Vagina (tissue), 2 donors: ENCODE measurements around the gene KLF3.

Experiments
- POLR2A ChIP-seq, 2 donors: fragments of 450-650 bp; IDR thresholded peaks; one replicate each; pipeline ENCODE4 v1.6.1; 2017; ENCODE audit warnings: antibody characterized with exemption in 2 of 2, mild to moderate bottlenecking in 2 of 2, moderate library complexity in 2 of 2
- POLR2AphosphoS5 ChIP-seq, 2 donors: sonication (generic); formaldehyde crosslinking; IDR thresholded peaks; one replicate each; pipeline ENCODE4 v1.9.0; 2017; ENCODE audit warnings: antibody characterized with exemption in 2 of 2, mild to moderate bottlenecking in 2 of 2, low read depth in 1 of 2; ENCODE audit not compliant: insufficient read depth in 1 of 2
- TF ChIP-seq, protein P1 (sequence below), 3 experiments: fragments of 450-650 bp in 2 of 3; fragments of 200-600 bp in 1 of 3; sonication (generic) in 1 of 3; IDR thresholded peaks; one replicate each; pipeline ENCODE4 v1.5.1; 2017 to 2019; ENCODE audit warnings: antibody characterized with exemption in 3 of 3, mild to moderate bottlenecking in 2 of 3, moderate library complexity in 2 of 3

DNA sequence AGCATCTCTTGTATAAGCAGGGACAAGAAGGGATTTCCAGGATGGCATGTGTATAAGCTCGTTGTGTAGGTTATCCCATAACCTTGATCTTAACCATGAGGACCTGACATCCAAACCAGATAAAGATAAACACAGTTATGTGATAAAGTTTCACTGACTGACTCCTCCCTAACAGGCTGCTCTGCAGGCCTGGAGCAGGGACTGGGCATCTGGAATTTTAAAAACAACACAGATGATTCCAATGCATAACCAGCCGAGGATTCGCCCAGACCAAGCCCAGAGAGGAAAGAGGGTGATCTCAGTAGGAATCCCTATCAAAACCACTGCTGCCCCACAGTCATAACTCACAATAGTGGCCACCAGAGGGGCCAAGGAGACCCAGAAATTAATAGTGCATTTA lies 22.7 kb downstream of the KLF3 start:
- TF ChIP-seq, protein P1, sequence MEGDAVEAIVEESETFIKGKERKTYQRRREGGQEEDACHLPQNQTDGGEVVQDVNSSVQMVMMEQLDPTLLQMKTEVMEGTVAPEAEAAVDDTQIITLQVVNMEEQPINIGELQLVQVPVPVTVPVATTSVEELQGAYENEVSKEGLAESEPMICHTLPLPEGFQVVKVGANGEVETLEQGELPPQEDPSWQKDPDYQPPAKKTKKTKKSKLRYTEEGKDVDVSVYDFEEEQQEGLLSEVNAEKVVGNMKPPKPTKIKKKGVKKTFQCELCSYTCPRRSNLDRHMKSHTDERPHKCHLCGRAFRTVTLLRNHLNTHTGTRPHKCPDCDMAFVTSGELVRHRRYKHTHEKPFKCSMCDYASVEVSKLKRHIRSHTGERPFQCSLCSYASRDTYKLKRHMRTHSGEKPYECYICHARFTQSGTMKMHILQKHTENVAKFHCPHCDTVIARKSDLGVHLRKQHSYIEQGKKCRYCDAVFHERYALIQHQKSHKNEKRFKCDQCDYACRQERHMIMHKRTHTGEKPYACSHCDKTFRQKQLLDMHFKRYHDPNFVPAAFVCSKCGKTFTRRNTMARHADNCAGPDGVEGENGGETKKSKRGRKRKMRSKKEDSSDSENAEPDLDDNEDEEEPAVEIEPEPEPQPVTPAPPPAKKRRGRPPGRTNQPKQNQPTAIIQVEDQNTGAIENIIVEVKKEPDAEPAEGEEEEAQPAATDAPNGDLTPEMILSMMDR (IDR thresholded peaks at IDR 0.05) = no peak
- TF ChIP-seq POLR2AphosphoS5 (IDR thresholded peaks at IDR 0.05; ENCODE audit: insufficient read depth in 1 of 2, low read depth in 1 of 2) (no peak), POLR2A (IDR thresholded peaks at IDR 0.05) (no peak)
